GM23338 (cell line): ENCODE results near the gene PAIP1.

Source experiments
- CREB1 ChIP-seq: fragments of 250-450 bp; sonication (Bioruptor Pico); IDR thresholded peaks from 2 replicates; pipeline ENCODE4 v1.5.0; 2020; ENCODE audit warnings: low read depth, mild to moderate bottlenecking, moderate library complexity
- CTCF ChIP-seq, 2 experiments: fragments of 200-600 bp in 1 of 2; sonication (generic) in 1 of 2; conservative IDR thresholded peaks; 2 replicates each; pipeline versions ENCODE4 v1.5.1 to v1.6.1; 2016 to 2017; ENCODE audit warnings: antibody characterized with exemption in 2 of 2, low read depth in 2 of 2, mild to moderate bottlenecking in 2 of 2, moderate library complexity in 1 of 2
- EZH2 ChIP-seq: fragments of 200-600 bp; sonication (generic); IDR thresholded peaks from one replicate; pipeline ENCODE4 v1.8.0; 2017; ENCODE audit warnings: antibody characterized with exemption, mild to moderate bottlenecking, low read depth; ENCODE audit not compliant: unreplicated experiment
- EZH2phosphoT487 ChIP-seq: fragments of 200-600 bp; sonication (generic); IDR thresholded peaks from one replicate; pipeline ENCODE4 v1.8.1; 2018; ENCODE audit warnings: antibody characterized with exemption; ENCODE audit not compliant: unreplicated experiment
- POLR2AphosphoS5 ChIP-seq: IDR thresholded peaks from 2 replicates; pipeline ENCODE4 v1.6.1; 2016; ENCODE audit warnings: antibody characterized with exemption, low read depth
- REST ChIP-seq: IDR thresholded peaks from one replicate; pipeline ENCODE4 v1.6.1; 2018; ENCODE audit warnings: antibody characterized with exemption; ENCODE audit not compliant: unreplicated experiment

- TF ChIP-seq POLR2AphosphoS5 (no peak), CTCF (conservative IDR thresholded peaks at IDR 0.05; ENCODE audit: low read depth in 2 of 2) (no peak), EZH2 (no peak), EZH2phosphoT487 (no peak), REST (no peak), CREB1 (no peak)
Measured at GRCh38 chr5:43601454-43602260, 44.8 kb upstream of the PAIP1 start.
